Neural crest cell (in vitro differentiated cells): ENCODE data around the gene ZC3H11A. TPM values are rescaled to one million over a fixed set of nuclear protein-coding genes. Genes with fewer than 3 reads are reported as not detected.
"Not testable (repeated sequence)": the region's sequence is repeated elsewhere in the genome, so short reads cannot be mapped to it uniquely, and the experiment has no call there.

Experiments
- DNase-seq: peaks from one replicate; pipeline ENCODE4 v3.0.0; 2021; ENCODE audit warnings: low read depth, mixed read lengths, low spot score
- H3K27ac Mint-ChIP-seq: one replicate; pipeline ENCODE4 v1.8.0; 2021; ENCODE audit warnings: mild to moderate bottlenecking, mixed read lengths; ENCODE audit not compliant: unreplicated experiment
- H3K27me3 Mint-ChIP-seq: 2 replicates; pipeline ENCODE4 v1.8.0; 2021; ENCODE audit warnings: low read depth, mild to moderate bottlenecking, mixed read lengths
- H3K36me3 Mint-ChIP-seq: 2 replicates; pipeline ENCODE4 v1.8.0; 2021; ENCODE audit warnings: low read depth, mild to moderate bottlenecking, mixed read lengths
- H3K4me1 Mint-ChIP-seq: 2 replicates; pipeline ENCODE4 v1.8.0; 2021; ENCODE audit warnings: mixed read lengths
- H3K4me3 Mint-ChIP-seq: one replicate; pipeline ENCODE4 v1.8.0; 2021; ENCODE audit warnings: mild to moderate bottlenecking, mixed read lengths
- H3K9me3 Mint-ChIP-seq: 2 replicates; pipeline ENCODE4 v1.8.0; 2021; ENCODE audit warnings: mixed read lengths
- CTCF ChIP-seq: fragments of 200-600 bp; sonication (generic); conservative IDR thresholded peaks from 2 replicates; pipeline ENCODE4 v1.5.0; 2021; ENCODE audit warnings: antibody characterized with exemption, mild to moderate bottlenecking
- total RNA-seq: library from RNA; stranded (reverse); gene quantifications from 2 replicates; pipeline ENCODE4 v1.2.1, GENCODE V29; 2021

The ZC3H11A gene
- total RNA-seq, 1 donor from 2014 or later, result 101 TPM

- H3K27me3 Mint-ChIP-seq, result no peaks in the 10 kb centered on the region
- no peaks in the 10 kb centered on the region for H3K9me3 Mint-ChIP-seq
- no peak overlapping the region for H3K4me3 Mint-ChIP-seq
- no peak for TF ChIP-seq CTCF
- no peaks in the 10 kb centered on the region for H3K36me3 Mint-ChIP-seq
- peaks cover 16% of the 10 kb centered on the region for H3K4me1 Mint-ChIP-seq
- DNase-seq, result no peak
- no peak overlapping the region for H3K27ac Mint-ChIP-seq
Observed at GRCh38 chr1:203756036-203756435, 39.4 kb upstream of the ZC3H11A start.

- DNase-seq, H3K4me3 Mint-ChIP-seq, H3K36me3 Mint-ChIP-seq, H3K9me3 Mint-ChIP-seq, H3K27ac Mint-ChIP-seq, H3K27me3 Mint-ChIP-seq: not testable (repeated sequence)
- peaks cover 16% of the 10 kb centered on the region for H3K4me1 Mint-ChIP-seq
Observed at GRCh38 chr1:203758749-203759148, 36.7 kb upstream of the ZC3H11A start.

- DNase-seq, result no peak
- Mint-ChIP-seq H3K4me3 (no peak overlapping the region), H3K9me3 (no peaks in the 10 kb centered on the region), H3K36me3 (no peaks in the 10 kb centered on the region), H3K27me3 (no peaks in the 10 kb centered on the region), H3K27ac (no peak overlapping the region), H3K4me1 (peaks cover 8% of the 10 kb centered on the region)
- TF ChIP-seq CTCF, result no peak
Observed at GRCh38 chr1:203760506-203760905, 34.9 kb upstream of the ZC3H11A start.

GRCh38 chr1:203761958-203762357 lies 33.5 kb upstream of the ZC3H11A start:
- not testable (repeated sequence) for H3K36me3 Mint-ChIP-seq, H3K27ac Mint-ChIP-seq, H3K9me3 Mint-ChIP-seq, H3K27me3 Mint-ChIP-seq, DNase-seq, H3K4me3 Mint-ChIP-seq, H3K4me1 Mint-ChIP-seq

- peaks cover 10% of the 10 kb centered on the region for H3K4me1 Mint-ChIP-seq
- no peak overlapping the region for H3K27ac Mint-ChIP-seq
- TF ChIP-seq CTCF, result no peak
- H3K9me3 Mint-ChIP-seq, result no peaks in the 10 kb centered on the region
- H3K4me3 Mint-ChIP-seq, result no peak overlapping the region
- no peak for DNase-seq
- H3K36me3 Mint-ChIP-seq, result no peaks in the 10 kb centered on the region
- no peaks in the 10 kb centered on the region for H3K27me3 Mint-ChIP-seq
Observed at GRCh38 chr1:203763505-203763904, 31.9 kb upstream of the ZC3H11A start.

- DNase-seq, result no peak
- Mint-ChIP-seq H3K4me1 (peaks cover 15% of the 10 kb centered on the region), H3K9me3 (no peaks in the 10 kb centered on the region), H3K4me3 (no peak overlapping the region), H3K27ac (no peak overlapping the region), H3K27me3 (no peaks in the 10 kb centered on the region), H3K36me3 (no peaks in the 10 kb centered on the region)
- TF ChIP-seq CTCF, result no peak
Observed at GRCh38 chr1:203764105-203765028, 31.1 kb upstream of the ZC3H11A start.
